Psoas muscle (tissue), 8 donors: ENCODE data around the gene CA11. TPM values are rescaled to one million over a fixed set of nuclear protein-coding genes. Genes with fewer than 3 reads are reported as not detected.

Source experiments
- ATAC-seq, 4 donors: fragments of 200-7000 bp; cut with Tn5 transposase; one replicate each; pipeline ENCODE4 v1.9.1; 2020; ENCODE audit warnings: moderate library complexity in 3 of 4, mild to moderate bottlenecking in 2 of 4
- DNase-seq, 2 donors: peaks; one replicate each; pipeline ENCODE4 v3.0.0-alpha.2; 2020
- H3K27ac ChIP-seq: fragments of 200-600 bp; one replicate; pipeline ENCODE4 v1.8.0; 2022
- H3K27me3 ChIP-seq, 3 donors: fragments of 200-600 bp in 1 of 3; one replicate each; pipeline versions ENCODE4 v1.6.1 to v1.8.0; 2013 to 2022; ENCODE audit warnings: low read length in 2 of 3, mild to moderate bottlenecking in 2 of 3, moderate library complexity in 1 of 3; ENCODE audit not compliant: insufficient read depth in 3 of 3
- H3K36me3 ChIP-seq, 2 donors: fragments of 200-600 bp in 1 of 2; one replicate each; pipeline versions ENCODE4 v1.6.1 to v1.8.0; 2013 to 2022; ENCODE audit warnings: low read depth in 1 of 2, mild to moderate bottlenecking in 1 of 2, moderate library complexity in 1 of 2; ENCODE audit not compliant: insufficient read depth in 1 of 2
- H3K4me1 ChIP-seq: fragments of 200-600 bp; one replicate; pipeline ENCODE4 v1.8.0; 2022
- H3K4me3 ChIP-seq: fragments of 200-600 bp; one replicate; pipeline ENCODE4 v1.8.0; 2022; ENCODE audit warnings: mild to moderate bottlenecking
- H3K9me3 ChIP-seq: fragments of 200-600 bp; one replicate; pipeline ENCODE4 v1.8.0; 2022
- CTCF ChIP-seq: fragments of 200-600 bp; IDR thresholded peaks from one replicate; pipeline ENCODE4 v1.8.0; 2022; ENCODE audit warnings: antibody characterized with exemption
- WGBS, 3 donors: extraction: QIAGEN DNeasy Blood & Tissue Kit; methylation state at CpG; one replicate each; pipeline versions ENCODE4 v1.1.6 to v1.1.7; 2013; 5-methylcytosine and 5-hydroxymethylcytosine counted together
- intact Hi-C, 2 donors: fragments of 100-400 bp; cut with DNase I; formaldehyde crosslinking; loops; one replicate each; pipeline versions ENCODE4 v1.11.0 to v1.14.2; 2022
- polyA plus RNA-seq, 3 donors: library from polyadenylated mRNA; stranded (reverse); fragments of 200-250 nt; gene quantifications; one replicate each; pipeline ENCODE4 v1.2.3, GENCODE V29; 2013
- total RNA-seq, 4 donors: library from RNA; stranded (reverse); fragmentation: NEBNext Ultra II Directional in 2 of 4; extraction: Animal tissue kit (Norgen Biotek cat#: 25700) in 2 of 4; gene quantifications; one replicate each; pipeline versions ENCODE4 v1.2.1 to v1.2.4, GENCODE V29; 2021 to 2023
- donor health status: healthy with polysubstance abuse.
- donor health status: DM: no; HTN: no; CAD: no; lungs with moderate emphysema.
- donor health status: Bipolar disorder and iron deficiency.
- donor health status: healthy.
- donor health status: DM: yes; HTN: yes; CAD: no.
- donor health status: DM: no; HTN: no; CAD: no.
- donor health status: DM: no; HTN: no; CAD: no.
- donor health status: DM: yes; HTN: yes; CAD: no.

CA11 gene
- total and polyA plus RNA-seq, 7 donors, result 2.3 to 10.6 (median 8.6) TPM

- Histone ChIP-seq H3K27ac (no peak within 1 kb of the TSS), H3K36me3 (no peaks in the 10 kb centered on the region), H3K9me3 (no peaks in the 10 kb centered on the region), H3K4me3 (no peak within 1 kb of the TSS), H3K27me3 (no peaks in the 10 kb centered on the region), H3K4me1 (no peaks in the 10 kb centered on the region)
- no peak for DNase-seq
- 86 to 91% (median 89%) methylated on average over 39 of the region's 39 CpGs for WGBS, 3 donors
- intact Hi-C loops, result no loop called here
- ATAC-seq, result no peak
- no peak for TF ChIP-seq CTCF
These were observed 39.3 kb downstream of the CA11 start, which contains the start of gene SPACA4 for GRCh38 chr19:48606463-48607358. Gene SPACA4 (plus strand): TSS chr19:48606742. CDS start chr19:48606979, 237 bp downstream.

- no peak for TF ChIP-seq CTCF
- H3K27ac ChIP-seq, result no peak overlapping the region
- intact Hi-C loops, result no loop called here
- DNase-seq (no peak), ATAC-seq (no peak)
- no peaks in the 10 kb centered on the region for H3K36me3 ChIP-seq
- H3K27me3 ChIP-seq, result no peaks in the 10 kb centered on the region
- WGBS, 3 donors, result 86 to 89% (median 87%) methylated on average over 9 of the region's 9 CpGs
- no peaks in the 10 kb centered on the region for H3K9me3 ChIP-seq
- no peaks in the 10 kb centered on the region for H3K4me1 ChIP-seq
- H3K4me3 ChIP-seq, result no peak overlapping the region
These were observed 42.1 kb downstream of the CA11 start for GRCh38 chr19:48603850-48604249.

GRCh38 chr19:48603449-48603848 lies 42.5 kb downstream of the CA11 start:
- no peaks in the 10 kb centered on the region for H3K9me3 ChIP-seq
- no peak for ATAC-seq
- H3K36me3 ChIP-seq, result no peaks in the 10 kb centered on the region
- no peak for TF ChIP-seq CTCF
- no peaks in the 10 kb centered on the region for H3K4me1 ChIP-seq
- WGBS, 3 donors, result 89 to 91% (median 90%) methylated on average over 39 of the region's 39 CpGs
- no peak for DNase-seq
- H3K27ac ChIP-seq, result no peak overlapping the region
- intact Hi-C loops, result no loop called here
- no peaks in the 10 kb centered on the region for H3K27me3 ChIP-seq
- no peak overlapping the region for H3K4me3 ChIP-seq

- no peak for TF ChIP-seq CTCF
- ATAC-seq (no peak), DNase-seq (no peak)
- H3K27ac ChIP-seq, result no peak overlapping the region
- H3K4me1 ChIP-seq, result no peaks in the 10 kb centered on the region
- intact Hi-C loops, result no loop called here
- 73 to 83% (median 77%) methylated on average over 9 of the region's 9 CpGs for WGBS, 3 donors
- H3K27me3 ChIP-seq, result peaks cover 0 to 4% (median 0%) of the 10 kb centered on the region in 3 donors
- H3K4me3 ChIP-seq, result no peak overlapping the region
- H3K36me3 ChIP-seq, result no peaks in the 10 kb centered on the region
- H3K9me3 ChIP-seq, result no peaks in the 10 kb centered on the region
These were observed 43.0 kb downstream of the CA11 start for GRCh38 chr19:48603001-48603400.
